Duodenal mucosa (tissue), 2 donors: Measurements from ENCODE around the gene HK3.

Source experiments
- H3K27ac ChIP-seq: one replicate; pipeline ENCODE4 v1.7.0; 2013; ENCODE audit warnings: low read depth, low read length
- H3K27me3 ChIP-seq, 2 donors: one replicate each; pipeline ENCODE4 v1.7.0; 2013; ENCODE audit warnings: low read length in 2 of 2, control low read depth in 1 of 2; ENCODE audit not compliant: insufficient read depth in 2 of 2, control insufficient read depth in 1 of 2
- H3K36me3 ChIP-seq, 2 donors: one replicate each; pipeline ENCODE4 v1.7.0; 2013; ENCODE audit warnings: low read length in 2 of 2, control low read depth in 1 of 2; ENCODE audit not compliant: insufficient read depth in 2 of 2, control insufficient read depth in 1 of 2
- H3K4me1 ChIP-seq, 2 donors: one replicate each; pipeline ENCODE4 v1.7.0; 2013; ENCODE audit warnings: low read length in 2 of 2, control low read depth in 1 of 2; ENCODE audit not compliant: insufficient read depth in 2 of 2, control insufficient read depth in 1 of 2
- H3K4me3 ChIP-seq, 2 donors: one replicate each; pipeline ENCODE4 v1.7.0; 2013; ENCODE audit warnings: low read length in 2 of 2, low read depth in 1 of 2
- H3K9ac ChIP-seq, 2 donors: one replicate each; pipeline ENCODE4 v1.7.0; 2013; ENCODE audit warnings: low read length in 2 of 2, low read depth in 1 of 2
- H3K9me3 ChIP-seq, 2 donors: one replicate each; pipeline ENCODE4 v1.7.0; 2013; ENCODE audit warnings: low read length in 2 of 2, control low read depth in 1 of 2; ENCODE audit not compliant: control insufficient read depth in 1 of 2

The HK3 gene

GRCh38 chr5:176927562-176927961 lies 28.4 kb upstream of the HK3 start:
- Histone ChIP-seq H3K27ac (no peak overlapping the region), H3K36me3 (peaks cover 6 to 24% of the 10 kb centered on the region in 2 donors), H3K9ac (no peak overlapping the region), H3K4me3 (no peak overlapping the region), H3K4me1 (peaks cover 0 to 3% of the 10 kb centered on the region in 2 donors), H3K27me3 (no peaks in the 10 kb centered on the region), H3K9me3 (no peaks in the 10 kb centered on the region)

- no peaks in the 10 kb centered on the region for H3K4me1 ChIP-seq
- no peak overlapping the region for H3K27ac ChIP-seq
- no peak overlapping the region for H3K9ac ChIP-seq
- peaks cover 0 to 20% of the 10 kb centered on the region in 2 donors for H3K36me3 ChIP-seq
- no peaks in the 10 kb centered on the region for H3K9me3 ChIP-seq
- no peaks in the 10 kb centered on the region for H3K27me3 ChIP-seq
- H3K4me3 ChIP-seq: no peak overlapping the region
Observed at GRCh38 chr5:176922817-176923216, 23.7 kb upstream of the HK3 start.

- Histone ChIP-seq H3K4me1 (no peaks in the 10 kb centered on the region), H3K36me3 (peaks cover 0 to 20% of the 10 kb centered on the region in 2 donors), H3K4me3 (no peak overlapping the region), H3K27me3 (no peaks in the 10 kb centered on the region), H3K9me3 (no peaks in the 10 kb centered on the region), H3K9ac (no peak overlapping the region), H3K27ac (no peak overlapping the region)
Observed at GRCh38 chr5:176921714-176922113, 22.6 kb upstream of the HK3 start.

GRCh38 chr5:176918613-176919012 lies 19.5 kb upstream of the HK3 start:
- H3K9ac ChIP-seq: no peak overlapping the region

GRCh38 chr5:176916337-176916736 lies 17.2 kb upstream of the HK3 start:
- Histone ChIP-seq H3K4me1 (no peaks in the 10 kb centered on the region), H3K9ac (no peak overlapping the region), H3K9me3 (no peaks in the 10 kb centered on the region), H3K27me3 (no peaks in the 10 kb centered on the region), H3K36me3 (peaks cover 9 to 11% of the 10 kb centered on the region in 2 donors), H3K4me3 (no peak overlapping the region), H3K27ac (no peak overlapping the region)

More at GRCh38 chr5:176918613-176919012, 19.5 kb upstream of the HK3 start:
- Histone ChIP-seq H3K36me3 (peaks cover 0 to 14% of the 10 kb centered on the region in 2 donors), H3K27ac (no peak overlapping the region), H3K9me3 (no peaks in the 10 kb centered on the region), H3K27me3 (no peaks in the 10 kb centered on the region), H3K4me1 (no peaks in the 10 kb centered on the region), H3K4me3 (no peak overlapping the region)

GRCh38 chr5:176915906-176916305 lies 16.8 kb upstream of the HK3 start:
- Histone ChIP-seq H3K27ac (no peak overlapping the region), H3K4me1 (no peaks in the 10 kb centered on the region), H3K9me3 (no peaks in the 10 kb centered on the region), H3K36me3 (peaks cover 9 to 11% of the 10 kb centered on the region in 2 donors), H3K4me3 (no peak overlapping the region), H3K9ac (no peak overlapping the region), H3K27me3 (no peaks in the 10 kb centered on the region)

- H3K4me1 ChIP-seq: no peaks in the 10 kb centered on the region
Observed at GRCh38 chr5:176912115-176912514, 13.0 kb upstream of the HK3 start.

GRCh38 chr5:176908675-176909368 lies 9.7 kb upstream of the HK3 start:
- no peaks in the 10 kb centered on the region for H3K9me3 ChIP-seq
- no peak overlapping the region for H3K27ac ChIP-seq
- no peaks in the 10 kb centered on the region for H3K4me1 ChIP-seq
- H3K36me3 ChIP-seq: peaks cover 50 to 54% of the 10 kb centered on the region in 2 donors
- no peak overlapping the region for H3K9ac ChIP-seq
- H3K27me3 ChIP-seq: no peaks in the 10 kb centered on the region
- no peak overlapping the region for H3K4me3 ChIP-seq

More at GRCh38 chr5:176912115-176912514, 13.0 kb upstream of the HK3 start:
- Histone ChIP-seq H3K4me3 (no peak overlapping the region), H3K9me3 (no peaks in the 10 kb centered on the region), H3K9ac (no peak overlapping the region), H3K27me3 (no peaks in the 10 kb centered on the region), H3K27ac (no peak overlapping the region), H3K36me3 (peaks cover 21 to 26% of the 10 kb centered on the region in 2 donors)

GRCh38 chr5:176906796-176907195 lies 7.7 kb upstream of the HK3 start:
- Histone ChIP-seq H3K27ac (no peak overlapping the region), H3K9me3 (no peaks in the 10 kb centered on the region), H3K9ac (no peak overlapping the region), H3K36me3 (peaks cover 48 to 61% of the 10 kb centered on the region in 2 donors), H3K4me1 (no peaks in the 10 kb centered on the region), H3K4me3 (no peak overlapping the region), H3K27me3 (no peaks in the 10 kb centered on the region)

GRCh38 chr5:176906126-176906525 lies 7.0 kb upstream of the HK3 start:
- no peak overlapping the region for H3K27ac ChIP-seq
- H3K4me1 ChIP-seq: no peaks in the 10 kb centered on the region
- H3K4me3 ChIP-seq: no peak overlapping the region
- H3K36me3 ChIP-seq: peaks cover 44 to 61% of the 10 kb centered on the region in 2 donors
- no peaks in the 10 kb centered on the region for H3K27me3 ChIP-seq
- no peaks in the 10 kb centered on the region for H3K9me3 ChIP-seq
- no peak overlapping the region for H3K9ac ChIP-seq
